ENCODE data around the gene MTMR1.
A peak's percentile ranks its signal among the peaks of the same experiment; 100 is the strongest.

GRCh38 chrX:150680974-150681373 lies 12.2 kb upstream of the MTMR1 start:
- TF ChIP-seq CTCF (IDR thresholded peaks at IDR 0.05; ENCODE audit: extremely low read depth in 1 of 2, insufficient read depth in 1 of 2, low read depth in 1 of 2, low read length in 2 of 2) (peak; percentile 7 to 21), POLR2A (IDR thresholded peaks at IDR 0.05; ENCODE audit: low read depth, low read length) (no peak), EZH2 (IDR thresholded peaks at IDR 0.05; ENCODE audit: borderline replicate concordance, low read depth, low read length, severe bottlenecking) (no peak), JUN (IDR thresholded peaks at IDR 0.05; ENCODE audit: borderline replicate concordance, insufficient read depth, insufficient read length, low read depth) (no peak)
- TF ChIP-seq, protein P1, sequence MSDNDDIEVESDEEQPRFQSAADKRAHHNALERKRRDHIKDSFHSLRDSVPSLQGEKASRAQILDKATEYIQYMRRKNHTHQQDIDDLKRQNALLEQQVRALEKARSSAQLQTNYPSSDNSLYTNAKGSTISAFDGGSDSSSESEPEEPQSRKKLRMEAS (IDR thresholded peaks at IDR 0.05; ENCODE audit: insufficient read depth, insufficient read length), result no peak

Data from endothelial cell of umbilical vein (primary cell).